ACHN (cell line): ENCODE data around the gene NLRC5.

Source experiments
- DNase-seq: peaks from one replicate; pipeline ENCODE4 v3.0.0-alpha.2; 2015
- in situ Hi-C: cut with HindIII; loops from 2 replicates; pipeline ENCODE4 v1.10.0; 2017; ENCODE audit warnings: low sequenced_read_pairs, low pct_ligation_motif_present, low pct_unique_long_range_greater_than_20kb

The NLRC5 gene

DNA sequence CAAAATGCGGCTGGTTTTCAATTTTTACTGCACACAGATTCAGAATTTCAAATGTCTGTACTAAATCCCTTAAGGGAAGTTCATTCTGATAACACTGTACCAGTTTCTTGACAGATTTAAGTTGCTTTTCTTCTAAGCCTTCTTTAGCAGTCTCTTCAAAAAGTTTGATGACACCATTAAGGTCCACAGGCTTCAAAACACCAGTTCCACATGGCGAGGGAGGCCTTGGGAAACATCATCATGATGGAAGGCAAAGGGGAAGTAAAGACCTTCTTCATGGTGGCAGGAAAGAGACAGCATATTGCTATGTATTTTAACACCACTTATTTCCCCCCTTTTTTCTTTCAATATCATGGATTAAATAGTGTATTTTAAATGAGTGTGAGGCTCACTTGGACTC lies 24.5 kb downstream of the NLRC5 start:
- in situ Hi-C loops = no loop called here
- no peak for DNase-seq

DNA sequence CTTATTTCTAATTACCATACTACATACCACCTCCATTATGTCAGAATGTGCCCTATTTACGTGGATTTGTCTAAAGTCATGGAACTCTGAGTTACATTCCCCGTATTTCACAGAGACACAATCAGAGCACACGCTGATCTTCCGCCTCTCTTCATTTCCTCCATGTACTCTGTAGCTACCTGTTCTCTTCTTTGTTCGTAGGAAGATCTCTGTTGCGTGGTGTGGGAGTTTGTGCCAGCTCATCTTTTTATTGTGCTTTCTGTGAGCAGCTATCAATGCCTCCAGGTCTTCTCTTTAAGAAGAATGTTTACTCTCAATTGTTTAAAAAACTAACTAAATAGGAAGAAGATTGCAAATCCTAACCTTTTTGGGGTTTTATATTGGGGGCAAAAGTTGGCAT lies 26.9 kb downstream of the NLRC5 start:
- no peak for DNase-seq
- in situ Hi-C loops = no loop called here

DNA sequence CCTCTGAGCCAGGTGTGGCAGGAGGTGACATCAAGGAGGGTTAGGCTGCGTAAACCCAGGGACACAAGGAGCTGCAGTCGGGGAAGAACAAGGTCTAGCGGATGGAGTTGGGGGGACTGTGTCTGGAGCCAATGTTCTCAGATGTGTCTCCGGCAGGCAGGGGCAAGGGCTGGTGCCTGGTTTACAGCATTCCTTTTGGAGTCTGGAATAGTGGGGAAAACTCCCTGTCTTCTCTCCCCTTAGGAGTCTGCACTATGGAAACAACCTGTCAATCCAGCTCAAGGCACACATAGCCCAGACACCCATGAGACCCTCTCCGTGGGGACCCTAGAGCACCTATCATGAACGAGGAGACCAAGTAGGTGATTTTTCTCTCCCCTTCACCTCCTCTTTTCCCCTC lies 27.5 kb downstream of the NLRC5 start:
- DNase-seq = no peak
- in situ Hi-C loops = no loop called here

DNA sequence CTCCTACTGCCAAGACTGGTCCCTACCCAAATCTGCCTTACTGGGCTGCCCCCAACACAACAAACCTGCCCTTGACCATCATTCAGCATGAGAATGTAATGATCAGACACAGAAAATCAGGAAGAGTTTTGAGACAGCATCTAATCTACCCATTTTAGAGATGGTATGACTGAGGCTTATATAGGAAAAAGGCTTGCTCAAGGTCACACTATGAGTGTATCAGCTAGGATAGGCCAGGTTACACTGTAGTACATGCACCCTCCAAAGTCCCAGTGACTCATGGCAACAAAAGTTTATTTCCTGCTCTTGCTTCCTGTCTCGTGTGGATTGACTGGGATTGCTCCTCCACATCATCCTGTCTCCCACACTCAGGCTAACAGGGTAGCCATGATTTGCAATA lies 27.9 kb downstream of the NLRC5 start:
- no peak for DNase-seq
- in situ Hi-C loops = no loop called here

DNA sequence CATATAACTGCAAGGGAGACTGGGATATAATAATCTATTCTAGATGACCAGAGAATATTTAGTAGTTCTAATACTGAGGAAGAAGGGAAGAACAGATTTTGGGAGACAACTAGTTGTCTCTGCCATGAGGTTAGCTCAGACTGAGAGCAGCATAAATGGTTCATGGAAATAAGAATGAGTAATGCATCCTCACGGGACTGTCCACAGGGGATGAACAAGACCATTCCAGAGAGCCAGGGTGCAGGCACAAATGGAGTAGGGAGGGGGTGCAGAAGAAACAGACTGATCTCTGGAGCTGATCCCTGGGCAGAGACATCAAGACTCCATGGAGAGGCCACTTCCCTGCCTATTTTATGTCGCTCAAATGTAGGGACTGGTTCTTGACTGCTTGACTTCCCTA lies 30.4 kb downstream of the NLRC5 start:
- no peak for DNase-seq

DNA sequence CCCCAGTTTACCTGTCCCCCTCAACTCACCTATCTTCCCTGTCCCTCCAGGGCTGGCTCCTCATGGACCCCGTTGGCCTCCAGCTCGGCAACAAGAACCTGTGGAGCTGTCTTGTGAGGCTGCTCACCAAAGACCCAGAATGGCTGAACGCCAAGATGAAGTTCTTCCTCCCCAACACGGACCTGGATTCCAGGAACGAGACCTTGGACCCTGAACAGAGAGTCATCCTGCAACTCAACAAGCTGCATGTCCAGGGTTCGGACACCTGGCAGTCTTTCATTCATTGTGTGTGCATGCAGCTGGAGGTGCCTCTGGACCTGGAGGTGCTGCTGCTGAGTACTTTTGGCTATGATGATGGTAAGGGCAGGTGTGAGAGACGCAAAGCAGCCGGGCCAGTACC lies 31.3 kb downstream of the NLRC5 start:
- in situ Hi-C loops = no loop called here
- no peak for DNase-seq

More for the DNA sequence above, 30.4 kb downstream of the NLRC5 start:
- in situ Hi-C loops = no loop called here

DNA sequence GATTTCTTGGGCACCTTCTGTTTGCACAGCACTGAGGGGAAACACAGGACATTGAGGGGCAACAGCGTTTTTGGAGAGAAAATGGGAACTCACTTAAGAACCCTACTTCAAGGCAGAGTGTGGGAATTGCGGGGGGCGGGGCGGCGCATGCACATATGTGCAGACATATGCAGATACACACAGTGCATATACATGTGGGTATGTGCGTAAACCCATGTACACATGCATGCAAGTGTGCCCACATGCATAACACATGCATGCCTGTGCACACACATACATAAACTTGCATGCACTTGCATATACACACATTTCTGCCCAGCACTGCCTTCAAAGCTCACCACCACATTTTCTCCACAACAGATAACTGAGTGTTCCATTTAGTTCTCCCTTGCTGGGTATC lies 32.4 kb downstream of the NLRC5 start:
- in situ Hi-C loops = no loop called here
- DNase-seq = no peak

DNA sequence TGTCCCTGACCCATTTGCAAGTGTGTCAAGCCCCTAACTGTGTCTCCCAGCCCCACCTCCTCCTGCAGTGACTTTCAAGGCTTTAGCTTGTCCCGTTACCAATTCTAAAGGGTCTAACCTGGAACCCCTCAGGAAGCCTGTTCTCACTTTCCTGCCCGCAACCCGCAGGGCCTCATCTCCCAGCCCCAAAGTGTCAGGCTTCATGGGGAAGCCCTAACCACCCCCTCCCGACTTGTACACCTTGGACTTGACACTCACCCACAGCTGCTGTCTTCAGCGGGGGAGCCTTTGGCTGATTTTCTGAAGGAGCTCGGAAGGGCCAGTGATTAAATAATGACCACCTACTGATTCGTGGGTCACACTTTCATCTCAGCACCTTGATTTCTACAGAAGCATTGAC lies 33.1 kb downstream of the NLRC5 start:
- in situ Hi-C loops = no loop called here
- DNase-seq = no peak

DNA sequence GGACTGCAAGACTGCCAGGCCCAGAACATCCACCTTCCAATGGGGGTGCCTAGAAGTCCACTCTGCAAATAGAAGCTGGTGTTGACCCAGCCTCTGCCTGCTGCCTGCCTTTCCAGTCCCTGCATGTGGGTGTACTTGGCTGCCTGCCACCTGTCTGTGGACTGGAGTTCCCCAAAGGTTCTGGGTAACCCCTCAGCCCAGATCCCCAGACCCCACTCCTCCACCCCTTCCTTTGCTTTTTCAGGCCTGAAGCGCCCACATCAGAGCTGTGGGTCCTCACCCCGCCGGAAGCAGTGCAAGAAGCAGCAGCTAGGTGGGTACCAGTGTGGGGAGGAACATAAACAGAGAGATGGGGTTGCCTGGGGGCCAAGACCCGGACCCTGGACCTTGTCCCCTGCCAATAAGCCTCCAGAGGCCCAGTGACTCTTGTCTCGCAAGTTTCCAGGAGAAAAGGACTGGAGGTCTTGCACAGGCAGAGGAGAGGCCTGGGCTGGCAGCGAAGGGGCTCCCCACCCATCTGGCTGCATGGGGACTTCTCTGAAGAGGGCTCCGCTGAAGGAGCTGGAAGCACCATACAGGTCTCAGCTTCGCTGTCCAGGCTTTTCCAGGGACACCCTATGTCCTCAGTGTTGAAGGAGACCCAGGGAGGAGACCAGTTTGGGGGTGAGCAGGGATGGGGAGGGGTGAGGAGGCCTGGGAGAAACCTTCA lies 34.3 kb downstream of the NLRC5 start:
- in situ Hi-C loops = no loop called here
- DNase-seq = no peak

DNA sequence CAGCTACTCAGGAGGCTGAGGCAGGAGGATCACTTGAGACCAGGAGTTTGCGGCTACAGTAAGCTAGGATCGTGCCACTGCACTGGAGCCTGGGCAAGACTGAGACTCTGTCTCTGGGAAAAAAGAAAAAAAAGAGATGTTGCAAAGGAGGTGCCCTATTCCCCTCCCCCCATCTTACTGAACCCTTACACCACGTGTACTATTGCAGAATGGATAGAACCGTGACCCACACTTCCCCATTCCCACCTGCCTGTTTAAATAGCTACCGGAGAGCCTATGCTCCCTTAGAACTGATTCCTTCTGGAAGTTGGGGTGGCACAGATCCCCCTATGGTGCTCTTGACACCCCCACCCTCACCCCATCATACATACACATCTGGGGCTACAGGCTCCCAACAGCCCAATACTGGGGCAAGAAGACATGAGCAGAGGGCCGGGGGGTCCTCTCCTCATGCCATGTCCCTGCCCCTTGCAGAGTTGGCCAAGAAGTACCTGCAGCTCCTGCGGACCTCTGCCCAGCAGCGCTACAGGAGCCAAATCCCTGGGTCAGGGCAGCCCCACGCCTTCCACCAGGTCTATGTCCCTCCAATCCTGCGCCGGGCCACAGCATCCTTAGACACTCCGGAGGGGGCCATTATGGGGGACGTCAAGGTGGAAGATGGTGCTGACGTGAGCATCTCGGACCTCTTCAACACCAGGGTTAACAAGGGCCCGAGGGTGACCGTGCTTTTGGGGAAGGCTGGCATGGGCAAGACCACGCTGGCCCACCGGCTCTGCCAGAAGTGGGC lies 35.7 kb downstream of the NLRC5 start:
- in situ Hi-C loops = no loop called here
- no peak for DNase-seq

DNA sequence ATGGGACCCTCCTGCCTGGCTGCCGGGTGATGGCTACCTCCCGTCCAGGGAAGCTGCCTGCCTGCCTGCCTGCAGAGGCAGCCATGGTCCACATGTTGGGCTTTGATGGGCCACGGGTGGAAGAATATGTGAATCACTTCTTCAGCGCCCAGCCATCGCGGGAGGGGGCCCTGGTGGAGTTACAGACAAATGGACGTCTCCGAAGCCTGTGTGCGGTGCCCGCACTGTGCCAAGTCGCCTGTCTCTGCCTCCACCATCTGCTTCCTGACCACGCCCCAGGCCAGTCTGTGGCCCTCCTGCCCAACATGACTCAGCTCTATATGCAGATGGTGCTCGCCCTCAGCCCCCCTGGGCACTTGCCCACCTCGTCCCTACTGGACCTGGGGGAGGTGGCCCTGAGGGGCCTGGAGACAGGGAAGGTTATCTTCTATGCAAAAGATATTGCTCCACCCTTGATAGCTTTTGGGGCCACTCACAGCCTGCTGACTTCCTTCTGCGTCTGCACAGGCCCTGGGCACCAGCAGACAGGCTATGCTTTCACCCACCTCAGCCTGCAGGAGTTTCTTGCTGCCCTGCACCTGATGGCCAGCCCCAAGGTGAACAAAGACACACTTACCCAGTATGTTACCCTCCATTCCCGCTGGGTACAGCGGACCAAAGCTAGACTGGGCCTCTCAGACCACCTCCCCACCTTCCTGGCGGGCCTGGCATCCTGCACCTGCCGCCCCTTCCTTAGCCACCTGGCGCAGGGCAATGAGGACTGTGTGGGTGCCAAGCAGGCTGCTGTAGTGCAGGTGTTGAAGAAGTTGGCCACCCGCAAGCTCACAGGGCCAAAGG lies 36.8 kb downstream of the NLRC5 start:
- DNase-seq = no peak
- in situ Hi-C loops = no loop called here

DNA sequence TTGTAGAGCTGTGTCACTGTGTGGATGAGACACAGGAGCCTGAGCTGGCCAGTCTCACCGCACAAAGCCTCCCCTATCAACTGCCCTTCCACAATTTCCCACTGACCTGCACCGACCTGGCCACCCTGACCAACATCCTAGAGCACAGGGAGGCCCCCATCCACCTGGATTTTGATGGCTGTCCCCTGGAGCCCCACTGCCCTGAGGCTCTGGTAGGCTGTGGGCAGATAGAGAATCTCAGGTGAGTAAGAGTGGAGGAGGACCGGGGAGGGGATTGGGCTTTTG lies 37.4 kb downstream of the NLRC5 start:
- DNase-seq = no peak
- in situ Hi-C loops = no loop called here

DNA sequence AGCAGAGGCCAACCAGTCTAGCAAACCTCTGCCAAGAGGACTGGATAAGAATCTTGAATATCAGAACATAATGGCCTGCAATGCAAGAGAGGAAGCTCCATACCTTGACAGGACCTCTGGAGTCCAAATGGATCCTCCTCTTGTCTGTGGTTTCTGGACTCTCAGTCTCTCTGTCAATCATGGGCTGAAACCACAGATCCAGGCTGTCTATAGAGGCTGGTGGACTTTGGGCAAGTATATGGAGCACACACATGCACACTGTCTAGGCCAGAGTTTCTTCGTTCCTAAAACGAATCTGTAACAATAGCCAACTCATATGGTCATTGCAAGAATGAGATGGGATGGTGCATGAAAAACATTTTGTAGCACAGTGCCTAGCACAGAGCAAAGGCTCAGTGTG lies 37.7 kb downstream of the NLRC5 start:
- in situ Hi-C loops = no loop called here
- no peak for DNase-seq

DNA sequence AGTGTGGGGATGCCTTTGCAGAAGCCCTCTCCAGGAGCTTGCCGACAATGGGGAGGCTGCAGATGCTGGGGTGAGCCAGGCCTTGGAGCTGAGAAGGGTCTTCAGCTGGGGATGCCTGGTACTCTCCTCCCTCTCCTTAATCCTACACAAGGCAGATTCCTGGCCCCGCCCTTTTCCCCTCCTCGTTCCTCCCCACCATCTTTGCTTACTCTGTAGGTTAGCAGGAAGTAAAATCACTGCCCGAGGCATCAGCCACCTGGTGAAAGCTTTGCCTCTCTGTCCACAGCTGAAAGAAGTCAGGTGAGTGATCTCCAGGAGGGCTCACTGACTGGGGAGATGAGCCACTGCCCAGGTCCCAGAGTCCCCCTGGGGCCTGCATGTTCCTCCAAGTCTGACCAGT lies 38.7 kb downstream of the NLRC5 start:
- no peak for DNase-seq
- in situ Hi-C loops = no loop called here

DNA sequence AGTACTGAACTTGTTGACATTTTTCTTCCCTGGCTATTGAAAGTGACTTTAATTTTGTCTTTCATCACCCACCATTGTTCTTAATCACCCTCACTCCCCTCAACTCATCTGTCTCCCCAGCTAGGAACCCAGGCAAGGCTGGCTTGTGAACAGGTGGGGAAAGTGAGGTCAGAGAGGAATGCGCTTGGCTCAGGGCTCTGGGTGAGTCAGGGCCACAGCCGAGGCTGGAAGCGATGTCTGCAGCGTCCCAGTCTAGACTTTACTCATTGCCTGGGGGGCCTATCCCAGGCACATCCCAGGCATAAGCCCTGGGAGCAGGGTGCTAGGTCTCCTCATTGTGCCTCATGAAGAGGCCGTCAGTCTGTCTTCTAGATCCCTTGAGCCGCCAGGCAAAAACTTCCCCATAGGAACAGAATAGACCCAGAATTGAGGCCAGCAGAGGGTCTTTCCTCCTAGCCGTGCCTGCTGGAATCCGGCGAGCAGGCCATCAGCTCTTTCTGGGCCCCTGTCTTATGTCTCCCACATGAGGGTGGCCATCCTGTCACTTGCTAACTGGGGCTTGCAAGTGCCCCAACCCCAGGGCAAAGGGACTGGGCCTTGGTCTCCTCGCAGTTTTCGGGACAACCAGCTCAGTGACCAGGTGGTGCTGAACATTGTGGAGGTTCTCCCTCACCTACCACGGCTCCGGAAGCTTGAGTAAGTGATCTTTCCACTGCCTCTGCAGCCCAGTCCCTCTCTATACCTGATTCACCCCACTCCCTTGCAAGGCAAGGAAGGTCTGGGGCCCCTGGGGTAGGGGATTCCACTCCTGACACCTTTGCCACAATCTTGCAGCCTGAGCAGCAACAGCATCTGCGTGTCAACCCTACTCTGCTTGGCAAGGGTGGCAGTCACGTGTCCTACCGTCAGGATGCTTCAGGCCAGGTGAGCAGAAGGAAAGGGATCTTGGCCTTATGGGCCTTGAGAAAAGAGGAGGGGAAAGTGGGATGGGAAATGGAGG lies 40.1 kb downstream of the NLRC5 start:
- in situ Hi-C loops = no loop called here
- peak; percentile 59 for DNase-seq

DNA sequence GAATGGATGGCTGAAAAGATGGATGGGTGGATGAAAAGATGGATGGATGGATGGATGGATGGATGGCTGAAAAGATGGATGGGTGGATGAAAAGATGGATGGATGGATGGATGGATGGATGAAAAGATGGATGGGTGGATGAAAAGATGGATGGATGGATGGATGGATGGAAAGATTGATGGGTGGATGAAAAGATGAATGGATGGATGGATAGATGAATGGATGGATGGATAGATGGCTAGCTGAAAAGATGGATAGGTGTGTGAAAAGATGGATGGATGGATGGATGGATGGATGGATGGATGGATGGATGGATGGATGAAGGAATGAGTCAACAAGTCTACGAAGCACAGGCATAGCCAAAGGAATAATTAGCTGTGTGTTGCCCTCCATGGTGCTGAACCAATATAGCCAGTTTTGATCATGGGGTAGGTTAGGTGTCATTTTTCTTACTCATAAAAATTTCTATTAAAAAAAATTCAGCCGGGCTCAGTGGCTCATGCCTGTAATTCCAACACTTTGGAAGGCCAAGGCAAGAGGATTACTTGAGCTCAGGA lies 41.1 kb downstream of the NLRC5 start:
- in situ Hi-C loops = no loop called here
- no peak for DNase-seq

DNA sequence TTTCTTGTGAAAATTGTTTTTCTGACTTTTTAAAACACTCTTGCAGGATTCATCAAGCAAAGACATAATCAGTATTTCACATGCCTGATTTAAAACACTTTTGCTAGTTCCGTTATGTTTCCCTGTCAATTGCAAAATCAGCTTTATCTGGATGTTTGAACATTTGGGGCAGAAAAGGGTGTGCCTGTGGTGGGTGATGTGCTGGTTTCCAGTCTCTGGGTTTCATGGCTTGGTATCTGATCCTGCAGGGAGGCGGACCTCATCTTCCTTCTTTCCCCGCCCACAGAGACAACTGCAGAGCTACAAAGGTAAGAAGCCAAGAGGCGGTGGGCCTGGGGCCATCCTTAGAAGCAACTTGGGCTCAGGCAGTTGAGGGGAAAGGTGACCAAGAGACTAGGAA lies 41.8 kb downstream of the NLRC5 start:
- in situ Hi-C loops = no loop called here

DNA sequence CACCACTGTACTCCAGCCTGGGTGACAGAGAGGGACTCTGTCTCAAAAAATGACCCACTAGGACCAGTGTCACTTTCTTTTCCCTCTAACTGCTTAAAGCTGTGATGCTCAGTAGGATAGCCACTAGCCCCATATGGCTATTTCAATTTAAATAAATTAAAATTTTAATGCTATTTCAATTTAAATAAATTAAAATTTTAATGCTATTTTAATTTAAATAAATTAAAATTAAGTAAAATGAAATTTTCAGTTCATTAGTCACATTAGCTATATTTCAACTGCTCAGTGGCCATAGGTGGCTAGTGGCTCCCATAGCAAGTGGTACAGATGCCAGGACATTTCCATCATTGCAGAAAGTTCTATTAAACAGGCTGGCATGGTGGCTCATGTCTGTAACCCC lies 43.0 kb downstream of the NLRC5 start:
- DNase-seq = no peak
- in situ Hi-C loops = no loop called here

More for the DNA sequence above, 41.8 kb downstream of the NLRC5 start:
- DNase-seq = no peak
